Measurements from ENCODE around the gene PLAAT2. TPM values are rescaled to one million over a fixed set of nuclear protein-coding genes. Genes with fewer than 3 reads are reported as not detected.

PLAAT2 gene
- total RNA-seq, 1 experiment from 2014 or later: 0.52 TPM

GRCh38 chr11:63569570-63569969 is 6.4 kb upstream of the PLAAT2 start:
- H4K91ac ChIP-seq (ENCODE audit: insufficient read length, low read depth, low read length): no peak overlapping the region

More at GRCh38 chr11:63569570-63569969, 6.4 kb upstream of the PLAAT2 start:
- H2BK20ac ChIP-seq (ENCODE audit: low read depth, low read length, poor library complexity, severe bottlenecking): no peak overlapping the region
- H4K8ac ChIP-seq (replicated peaks; ENCODE audit: insufficient read length, low read depth, low read length): no peak overlapping the region
- H2AFZ ChIP-seq (ENCODE audit: low read length): no peak overlapping the region
- Mint-ChIP-seq H3K9me3 (peaks cover 0 to 1% of the 10 kb centered on the region in 2 experiments; a peak in 1 of 5 replicates), H3K4me1 (peaks cover 17 to 39% of the 10 kb centered on the region in 2 experiments), H3K27ac (no peak overlapping the region), H3K36me3 (ENCODE audit: insufficient read depth in 1 of 3, low read depth in 3 of 3) (peaks cover 4 to 20% (median 17%) of the 10 kb centered on the region in 3 experiments; a peak in 6 of 7 replicates), H3K4me3 (no peak overlapping the region), H3K27me3 (ENCODE audit: low read depth) (no peaks in the 10 kb centered on the region; the same call in 1 of the 2 replicates)
- DNase-seq: peak; percentile 3
- no peak overlapping the region for H2BK15ac ChIP-seq (ENCODE audit: low read depth, low read length)
- peaks cover 3% of the 10 kb centered on the region; the same call in 1 of the 2 replicates for H3K4me1 ChIP-seq (ENCODE audit: insufficient read depth, low read length)
- H3K9ac ChIP-seq (ENCODE audit: extremely low read depth, insufficient read length, low read length): no peak overlapping the region
- no peak overlapping the region for H3K27ac ChIP-seq (ENCODE audit: insufficient read length, low read depth, low read length)
- H2BK120ac ChIP-seq (ENCODE audit: low read depth, low read length, poor library complexity, severe bottlenecking): no peak overlapping the region
- TF ChIP-seq CTCF (conservative IDR thresholded peaks at IDR 0.05): no peak
- no peak overlapping the region for H2AK5ac ChIP-seq (ENCODE audit: insufficient read length, low read length)
- H3K56ac ChIP-seq (ENCODE audit: insufficient read length, low read depth, low read length): no peak overlapping the region
- H4K20me1 ChIP-seq (ENCODE audit: control insufficient read depth, insufficient read depth, insufficient read length): no peaks in the 10 kb centered on the region
- H3K27me3 ChIP-seq (ENCODE audit: insufficient read depth, low read length): no peaks in the 10 kb centered on the region
- H2BK5ac ChIP-seq (ENCODE audit: insufficient read length, low read length): no peak overlapping the region
- H2BK12ac ChIP-seq (ENCODE audit: insufficient read length, low read depth, low read length): no peak overlapping the region
- no peak overlapping the region for H4K5ac ChIP-seq (ENCODE audit: insufficient read length, low read depth, low read length)
- H3K79me1 ChIP-seq (ENCODE audit: insufficient read depth, low read depth, low read length, poor library complexity, severe bottlenecking): no peaks in the 10 kb centered on the region
- no peaks in the 10 kb centered on the region for H3K9me3 ChIP-seq (ENCODE audit: control insufficient read depth, low read depth, low read length)
- H3K18ac ChIP-seq (ENCODE audit: insufficient read length, low read depth, low read length): no peak overlapping the region
- no peaks in the 10 kb centered on the region for H3K79me2 ChIP-seq (ENCODE audit: insufficient read depth, low read length)
- H3K23me2 ChIP-seq (ENCODE audit: insufficient read length, low read depth, low read length, poor library complexity, severe bottlenecking): no peaks in the 10 kb centered on the region
- no peak overlapping the region for H3K14ac ChIP-seq (ENCODE audit: insufficient read depth, low read length)
- no peak overlapping the region for H3K4ac ChIP-seq (ENCODE audit: low read depth, low read length)
- H3K4me2 ChIP-seq (ENCODE audit: insufficient read depth, insufficient read length, low read length): no peak overlapping the region
- no peak overlapping the region for H3T11ph ChIP-seq (ENCODE audit: low read length)
- no CpG with 5 or more reads among the region's 3 CpGs for WGBS (ENCODE audit: extremely low coverage, insufficient read length, low lambda C conversion rate)
- H3K23ac ChIP-seq (ENCODE audit: insufficient read length, low read depth, low read length): no peak overlapping the region
